Suprapubic skin (tissue), 4 donors: ENCODE results near the gene LRMDA.

ENCODE experiments used
- CTCF ChIP-seq, 2 donors: fragments of 200-600 bp in 1 of 2; fragments of 450-650 bp in 1 of 2; sonication (generic) in 1 of 2; IDR thresholded peaks; one replicate each; pipeline ENCODE4 v1.5.1; 2016 to 2019; ENCODE audit warnings: antibody characterized with exemption in 2 of 2, mild to moderate bottlenecking in 1 of 2, moderate library complexity in 1 of 2
- EP300 ChIP-seq: sonication (generic); formaldehyde crosslinking; IDR thresholded peaks from one replicate; pipeline ENCODE4 v1.6.1; 2017; ENCODE audit warnings: antibody characterized with exemption
- POLR2A ChIP-seq, 2 donors: fragments of 450-650 bp; IDR thresholded peaks; one replicate each; pipeline ENCODE4 v1.6.1; 2017; ENCODE audit warnings: antibody characterized with exemption in 2 of 2, mild to moderate bottlenecking in 2 of 2, moderate library complexity in 2 of 2
- POLR2AphosphoS5 ChIP-seq, 3 donors: sonication (generic); formaldehyde crosslinking; IDR thresholded peaks; one replicate each; pipeline ENCODE4 v1.6.1; 2017; ENCODE audit warnings: antibody characterized with exemption in 3 of 3

- TF ChIP-seq CTCF (IDR thresholded peaks at IDR 0.05) (no peak), POLR2A (IDR thresholded peaks at IDR 0.05) (no peak), EP300 (no peak), POLR2AphosphoS5 (IDR thresholded peaks at IDR 0.05) (no peak)
Measured at GRCh38 chr10:76540331-76540730, 1108.9 kb downstream of the LRMDA start.
